HFF-Myc (cell line): ENCODE data around the gene SHISAL1.

Experiments used
- DNase-seq: peaks from one replicate; pipeline ENCODE4 v3.0.0-alpha.2; 2011; ENCODE audit warnings: low read depth; ENCODE audit errors: extremely low read depth
- H3K4me3 ChIP-seq: replicated peaks from 2 replicates; pipeline ENCODE4 v1.5.1; 2011; ENCODE audit warnings: low read depth, mild to moderate bottlenecking, control low read depth, low read length
- CTCF ChIP-seq: IDR thresholded peaks from 2 replicates; pipeline ENCODE4 v1.5.1; 2012; ENCODE audit warnings: mild to moderate bottlenecking, low read depth, low read length, control low read depth; ENCODE audit errors: missing control alignments

Gene SHISAL1

DNA sequence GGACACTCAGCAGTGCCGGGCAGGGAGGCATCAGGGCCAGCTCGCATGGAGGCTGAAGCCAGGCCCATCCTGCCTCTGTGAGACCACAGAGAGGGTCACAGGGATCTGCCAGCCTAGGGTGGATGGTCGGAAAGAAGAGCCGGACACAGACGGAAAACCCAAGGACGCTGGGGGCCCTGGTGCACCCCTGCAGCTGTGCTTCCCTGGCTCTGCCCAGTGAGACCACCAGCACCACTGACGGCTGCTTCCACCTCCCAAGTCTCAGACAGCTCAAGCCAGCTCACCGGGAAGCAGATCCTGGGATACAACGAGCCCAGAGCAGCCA is 42.2 kb downstream of the SHISAL1 start:
- no peak for DNase-seq
- TF ChIP-seq CTCF = no peak
- H3K4me3 ChIP-seq = no peak overlapping the region

- no peak for DNase-seq
- TF ChIP-seq CTCF = no peak
These were observed 42.8 kb downstream of the SHISAL1 start for GRCh38 chr22:44269757-44270555.

GRCh38 chr22:44269117-44269498 is 43.6 kb downstream of the SHISAL1 start:
- H3K4me3 ChIP-seq = no peak overlapping the region
- no peak for DNase-seq
- no peak for TF ChIP-seq CTCF

More at GRCh38 chr22:44269757-44270555, 42.8 kb downstream of the SHISAL1 start:
- H3K4me3 ChIP-seq = no peak overlapping the region

DNA sequence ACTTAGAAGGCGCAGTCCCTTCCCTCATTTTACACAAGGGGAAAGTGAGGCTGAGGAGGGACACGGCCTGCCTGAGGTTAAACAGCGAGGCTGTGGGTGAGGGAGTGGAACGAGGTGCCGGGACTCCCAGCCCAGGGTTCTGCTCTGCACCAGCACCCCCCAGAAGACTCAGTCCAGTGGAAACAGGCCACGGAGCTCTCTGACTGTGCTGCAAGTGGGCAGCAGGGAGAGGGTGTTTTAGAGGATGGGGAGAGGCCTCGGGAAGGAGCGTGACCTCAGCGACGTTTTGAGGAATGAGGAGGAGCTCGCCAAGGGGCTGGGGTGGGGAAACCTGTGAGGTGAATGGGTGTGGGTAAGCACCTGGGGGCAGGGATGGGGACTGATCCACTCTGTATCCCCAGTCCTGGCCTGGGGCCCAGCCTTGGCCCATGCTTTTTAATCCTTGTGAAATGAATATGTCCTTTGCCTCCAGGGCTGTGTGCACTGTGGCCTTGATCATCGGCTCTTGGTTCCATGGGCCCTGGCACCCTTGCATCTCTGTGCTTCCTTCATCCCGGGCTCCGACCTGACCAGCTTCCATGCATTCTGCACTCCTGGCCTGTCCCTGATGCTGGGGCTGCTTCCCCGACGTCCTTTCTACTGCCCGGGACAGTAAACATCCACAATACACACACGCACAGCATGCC is 44.2 kb downstream of the SHISAL1 start:
- no peak for TF ChIP-seq CTCF
- DNase-seq = no peak
- no peak overlapping the region for H3K4me3 ChIP-seq

DNA sequence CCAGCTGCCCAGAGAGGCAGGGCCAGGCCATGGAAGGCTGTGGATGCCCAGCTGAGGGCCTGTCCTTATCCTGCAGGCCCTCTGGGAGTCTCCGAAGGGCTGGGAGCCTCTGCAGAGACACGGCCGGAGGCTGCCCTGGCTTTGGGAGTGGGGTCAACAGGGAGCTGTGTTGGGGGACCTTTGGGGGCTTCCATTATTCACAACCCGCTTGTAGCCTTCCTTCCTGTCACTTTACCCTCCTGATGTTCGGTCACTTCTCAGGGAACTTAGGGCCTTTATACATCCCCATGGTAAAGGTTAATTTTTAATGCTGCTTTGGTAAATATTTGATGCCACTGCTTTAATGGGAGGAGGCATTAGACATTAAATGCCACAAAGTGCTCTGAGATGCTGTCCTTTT is 44.9 kb downstream of the SHISAL1 start:
- DNase-seq = no peak
- TF ChIP-seq CTCF = no peak
- H3K4me3 ChIP-seq = no peak overlapping the region

DNA sequence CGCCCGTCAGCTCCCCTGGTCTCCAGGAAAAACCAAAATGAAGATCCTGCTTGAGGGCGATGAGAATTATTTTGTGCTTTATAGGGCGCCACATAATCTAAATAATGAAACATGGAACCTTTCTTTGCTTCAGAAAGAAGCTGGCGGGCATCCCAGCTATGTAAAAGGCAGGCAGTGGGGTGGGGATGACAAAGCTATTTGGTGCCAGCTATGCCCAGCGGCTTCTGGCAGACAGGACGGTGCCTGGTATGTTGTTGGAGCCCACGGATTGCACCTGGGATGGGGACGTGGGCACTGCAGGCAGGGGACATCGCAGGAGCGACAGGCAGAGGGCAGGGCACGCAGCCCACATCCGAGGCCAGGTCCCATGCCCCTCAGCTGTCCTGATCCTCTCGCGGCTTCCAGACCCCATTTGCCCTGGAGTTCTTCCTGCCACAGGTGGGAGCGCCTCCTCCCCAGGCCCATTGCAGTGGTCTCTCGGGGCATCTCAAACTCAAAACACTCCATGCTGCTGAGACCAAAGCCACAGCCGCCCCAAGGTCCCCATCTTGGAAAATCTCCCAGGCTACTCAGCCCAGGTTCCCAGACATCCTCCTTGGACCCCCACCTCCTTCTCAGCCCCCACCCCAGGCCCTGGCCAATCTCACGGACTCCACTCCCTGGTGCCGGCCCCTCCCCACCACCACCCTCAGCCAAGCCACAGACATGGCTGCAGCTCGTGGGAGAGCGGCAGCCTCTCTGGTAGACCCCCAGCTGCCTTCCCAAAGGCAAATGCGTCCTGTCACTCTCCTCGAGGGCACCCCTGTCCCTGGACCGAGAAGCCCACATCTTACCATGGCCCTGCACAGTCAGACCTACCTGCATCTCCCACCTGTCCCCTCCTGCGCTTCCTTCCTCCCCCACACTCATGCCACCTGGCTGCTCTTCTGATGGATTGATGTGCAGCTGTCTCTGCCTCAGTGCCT is 45.7 kb downstream of the SHISAL1 start:
- TF ChIP-seq CTCF = no peak
- DNase-seq = no peak
- no peak overlapping the region for H3K4me3 ChIP-seq
